GM18909 (cell line): ENCODE results near the gene TRMT13.
"Not testable (repeated sequence)": the region's sequence is repeated elsewhere in the genome, so short reads cannot be mapped to it uniquely, and the experiment has no call there.

Source experiments
- ATAC-seq: cut with Tn5 transposase; IDR thresholded peaks from one replicate; pipeline ENCODE4 v1.9.1; 2021; ENCODE audit warnings: mild to moderate bottlenecking; ENCODE audit not compliant: unreplicated experiment, poor library complexity

Gene TRMT13

GRCh38 chr1:100152271-100152670 lies 19.3 kb downstream of the TRMT13 start:
- ATAC-seq, result peak; percentile 77

GRCh38 chr1:100162881-100163280 lies 29.9 kb downstream of the TRMT13 start:
- no peak for ATAC-seq

GRCh38 chr1:100164216-100164615 lies 31.3 kb downstream of the TRMT13 start:
- ATAC-seq, result no peak

GRCh38 chr1:100164702-100165101 lies 31.7 kb downstream of the TRMT13 start:
- ATAC-seq, result no peak

- no peak for ATAC-seq
Measured at GRCh38 chr1:100168051-100168450, 35.1 kb downstream of the TRMT13 start.

- no peak for ATAC-seq
Measured at GRCh38 chr1:100177295-100178041, 44.5 kb downstream of the TRMT13 start.

- no peak for ATAC-seq
Measured at GRCh38 chr1:100178091-100178490, 45.1 kb downstream of the TRMT13 start, which contains the start of gene LRRC39. Gene LRRC39, minus strand, starts transcription at chr1:100178256. Its CDS starts 9,740 bp downstream, at chr1:100168516.

- ATAC-seq, result no peak
Measured at GRCh38 chr1:100183370-100183769, 50.4 kb downstream of the TRMT13 start.

- ATAC-seq, result no peak
Measured at GRCh38 chr1:100184536-100184935, 51.6 kb downstream of the TRMT13 start.

GRCh38 chr1:100187912-100188311 lies 54.9 kb downstream of the TRMT13 start:
- ATAC-seq, result no peak

GRCh38 chr1:100188617-100189016 lies 55.7 kb downstream of the TRMT13 start:
- ATAC-seq, result peak; percentile 73

- no peak for ATAC-seq
Measured at GRCh38 chr1:100198596-100198995, 65.6 kb downstream of the TRMT13 start.

- not testable (repeated sequence) for ATAC-seq
Measured at GRCh38 chr1:100200060-100200459, 67.1 kb downstream of the TRMT13 start.
